Cardiac muscle cell (in vitro differentiated cells and primary cell): ENCODE results near the gene RNF217. TPM values are rescaled to one million over a fixed set of nuclear protein-coding genes. Genes with fewer than 3 reads are reported as not detected.

Source experiments
- DNase-seq, 2 donors: peaks; one replicate each; pipeline versions ENCODE4 v3.0.0 to v3.0.0-alpha.2; 2010 to 2017; ENCODE audit warnings: low read depth in 1 of 2, low spot score in 1 of 2
- H3K27ac ChIP-seq: fragments of 200-600 bp; sonication (generic); 2 replicates; pipeline ENCODE4 v1.5.1; 2016
- H3K27me3 ChIP-seq: fragments of 200-600 bp; sonication (generic); 2 replicates; pipeline ENCODE4 v1.6.0; 2016; ENCODE audit warnings: control low read depth
- H3K36me3 ChIP-seq: fragments of 200-600 bp; sonication (generic); 2 replicates; pipeline ENCODE4 v1.5.1; 2016; ENCODE audit warnings: control low read depth
- H3K4me1 ChIP-seq: fragments of 200-600 bp; sonication (generic); 2 replicates; pipeline ENCODE4 v1.8.1; 2017; ENCODE audit warnings: low read depth, mild to moderate bottlenecking, mixed run types
- H3K4me3 ChIP-seq: fragments of 200-600 bp; sonication (generic); 2 replicates; pipeline ENCODE4 v1.5.1; 2016; ENCODE audit warnings: mild to moderate bottlenecking
- H3K9me3 ChIP-seq: fragments of 200-600 bp; sonication (generic); 2 replicates; pipeline ENCODE4 v1.5.1; 2017; ENCODE audit warnings: low read depth, mild to moderate bottlenecking, control low read depth
- polyA plus RNA-seq: library from polyadenylated mRNA; unstranded; fragments of >200 nt; fragmentation: Nextera tagmentation; extraction: Ambion mirVana; gene quantifications from 2 replicates; pipeline ENCODE4 v1.2.1, GENCODE V29; 2016
- total RNA-seq: library from RNA; depleted of rRNA; stranded (reverse); fragments of >200 nt; gene quantifications from 2 replicates; pipeline ENCODE4 v1.2.3, GENCODE V29; 2016
- TF ChIP-seq, protein P1 (sequence below): IDR thresholded peaks from 2 replicates; pipeline ENCODE4 v1.5.1; 2012; ENCODE audit warnings: low read depth, mild to moderate bottlenecking, low read length

Gene RNF217
- total and polyA plus RNA-seq, 2 experiments from 2014 or later, result 9.4 to 27.1 TPM

DNA sequence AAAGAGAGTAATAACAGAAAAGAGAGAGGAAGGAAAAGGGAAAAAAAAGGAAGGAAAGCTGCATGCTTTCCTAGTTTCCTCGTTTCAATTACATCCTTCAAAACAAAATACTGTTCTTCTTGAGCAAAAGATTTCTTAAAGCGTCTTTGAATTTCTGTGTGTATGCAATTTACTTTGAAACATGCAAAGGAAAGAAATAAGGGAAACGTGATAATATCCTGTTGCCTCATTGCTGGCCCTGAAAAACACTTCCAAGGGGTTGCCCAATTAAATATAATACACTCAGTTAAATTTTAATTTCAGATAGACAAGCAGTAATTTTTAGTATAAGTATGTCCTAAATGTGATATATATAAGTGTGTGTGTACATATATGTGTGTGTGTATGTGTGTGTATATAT lies 140.2 kb downstream of the RNF217 start:
- H3K4me1 ChIP-seq, result peaks cover 16% of the 10 kb centered on the region
- peak overlapping the region; percentile 3 for H3K27ac ChIP-seq
- DNase-seq, result peak in 1 of 2 donors; percentile 60
- no peak overlapping the region for H3K4me3 ChIP-seq
- no peaks in the 10 kb centered on the region for H3K36me3 ChIP-seq
- TF ChIP-seq, protein P1, sequence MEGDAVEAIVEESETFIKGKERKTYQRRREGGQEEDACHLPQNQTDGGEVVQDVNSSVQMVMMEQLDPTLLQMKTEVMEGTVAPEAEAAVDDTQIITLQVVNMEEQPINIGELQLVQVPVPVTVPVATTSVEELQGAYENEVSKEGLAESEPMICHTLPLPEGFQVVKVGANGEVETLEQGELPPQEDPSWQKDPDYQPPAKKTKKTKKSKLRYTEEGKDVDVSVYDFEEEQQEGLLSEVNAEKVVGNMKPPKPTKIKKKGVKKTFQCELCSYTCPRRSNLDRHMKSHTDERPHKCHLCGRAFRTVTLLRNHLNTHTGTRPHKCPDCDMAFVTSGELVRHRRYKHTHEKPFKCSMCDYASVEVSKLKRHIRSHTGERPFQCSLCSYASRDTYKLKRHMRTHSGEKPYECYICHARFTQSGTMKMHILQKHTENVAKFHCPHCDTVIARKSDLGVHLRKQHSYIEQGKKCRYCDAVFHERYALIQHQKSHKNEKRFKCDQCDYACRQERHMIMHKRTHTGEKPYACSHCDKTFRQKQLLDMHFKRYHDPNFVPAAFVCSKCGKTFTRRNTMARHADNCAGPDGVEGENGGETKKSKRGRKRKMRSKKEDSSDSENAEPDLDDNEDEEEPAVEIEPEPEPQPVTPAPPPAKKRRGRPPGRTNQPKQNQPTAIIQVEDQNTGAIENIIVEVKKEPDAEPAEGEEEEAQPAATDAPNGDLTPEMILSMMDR, result no peak
- no peaks in the 10 kb centered on the region for H3K9me3 ChIP-seq
- H3K27me3 ChIP-seq, result no peaks in the 10 kb centered on the region

DNA sequence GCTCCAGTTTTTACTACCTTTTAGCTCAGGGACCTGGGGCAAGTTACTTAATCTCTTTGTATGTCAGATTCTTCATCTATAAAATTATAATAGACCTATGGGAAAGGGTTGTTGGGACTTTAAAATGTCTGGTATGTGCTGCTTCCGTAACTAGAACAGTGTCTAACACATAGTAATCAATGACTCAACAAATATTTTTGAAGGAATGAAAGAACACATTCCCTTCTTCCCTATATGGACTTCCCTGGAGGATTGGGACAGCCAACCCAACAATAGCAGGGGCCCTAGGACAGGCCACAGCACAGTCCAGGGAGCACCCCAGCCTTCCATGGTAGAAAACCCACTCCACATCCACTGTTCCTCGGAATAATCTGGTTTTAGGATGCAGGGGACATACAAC lies 140.7 kb downstream of the RNF217 start:
- peak overlapping the region; percentile 24 for H3K27ac ChIP-seq
- TF ChIP-seq, protein P1, result no peak
- H3K4me1 ChIP-seq, result peaks cover 16% of the 10 kb centered on the region
- no peaks in the 10 kb centered on the region for H3K9me3 ChIP-seq
- H3K36me3 ChIP-seq, result no peaks in the 10 kb centered on the region
- no peak overlapping the region for H3K4me3 ChIP-seq
- no peaks in the 10 kb centered on the region for H3K27me3 ChIP-seq
- peak; percentile 12 to 87 for DNase-seq

DNA sequence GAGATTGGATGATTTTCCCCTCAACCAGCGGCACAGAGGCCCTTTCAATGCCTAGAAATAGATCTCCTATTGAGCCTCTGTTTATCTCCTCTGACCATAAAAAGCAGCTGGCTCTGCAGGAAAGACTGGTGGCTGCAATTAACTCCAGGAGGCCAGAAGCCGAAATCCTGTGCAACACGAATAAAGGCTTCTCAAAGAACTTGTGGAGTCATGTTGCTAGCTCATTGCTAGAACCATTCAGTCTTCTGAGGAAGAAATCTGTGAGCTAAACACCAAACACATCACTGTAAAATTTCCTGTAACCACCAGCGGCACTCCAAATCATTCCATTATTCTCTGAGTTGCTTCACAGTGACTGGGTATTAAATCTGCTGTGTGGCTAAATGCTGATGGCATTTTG lies 142.2 kb downstream of the RNF217 start:
- TF ChIP-seq, protein P1, result no peak
- peak; percentile 26 to 47 for DNase-seq
- Histone ChIP-seq H3K9me3 (no peaks in the 10 kb centered on the region), H3K27ac (peak overlapping the region; percentile 83), H3K27me3 (no peaks in the 10 kb centered on the region), H3K36me3 (no peaks in the 10 kb centered on the region), H3K4me3 (no peak overlapping the region), H3K4me1 (peaks cover 16% of the 10 kb centered on the region)

DNA sequence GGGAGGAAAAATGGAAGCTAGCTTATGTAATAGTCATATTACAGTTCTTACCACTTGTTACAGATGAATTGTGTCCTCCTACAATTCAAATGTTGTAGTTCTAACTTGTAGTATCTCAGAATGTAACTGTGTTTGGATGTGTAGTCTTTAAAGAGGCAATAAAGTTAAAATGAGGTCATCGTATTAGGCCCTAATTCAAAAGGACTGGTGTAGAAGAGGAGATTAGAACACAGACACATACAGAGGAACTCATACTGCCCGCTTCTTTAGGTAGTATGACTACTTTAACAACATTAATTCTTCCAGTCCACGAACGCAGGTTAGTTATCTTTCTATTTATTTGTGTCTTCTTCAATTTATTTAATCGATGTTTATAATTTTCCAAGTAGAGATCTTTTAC lies 144.8 kb downstream of the RNF217 start:
- Histone ChIP-seq H3K27ac (no peak overlapping the region), H3K4me1 (peaks cover 16% of the 10 kb centered on the region)

DNA sequence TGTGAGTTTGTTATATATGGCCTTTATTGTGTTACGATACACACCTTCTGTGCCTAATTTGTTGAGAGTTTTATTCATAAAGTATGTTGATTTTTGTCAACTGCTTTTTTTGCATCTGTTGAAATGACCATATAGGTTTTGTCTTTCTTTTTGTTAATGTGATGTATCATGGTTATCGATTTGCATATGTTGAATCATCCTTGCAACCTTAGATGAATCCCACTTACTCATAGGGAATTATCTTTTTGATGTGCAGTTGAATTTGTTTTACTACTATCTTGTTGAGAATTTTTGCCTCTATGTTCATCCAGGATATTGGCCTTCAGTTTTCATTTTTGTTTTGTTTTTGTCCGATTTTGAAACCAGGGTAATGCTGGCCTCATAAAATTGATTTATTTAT lies 145.7 kb downstream of the RNF217 start:
- Histone ChIP-seq H3K4me3 (no peak overlapping the region), H3K27ac (no peak overlapping the region), H3K36me3 (no peaks in the 10 kb centered on the region), H3K4me1 (peaks cover 16% of the 10 kb centered on the region), H3K9me3 (no peaks in the 10 kb centered on the region), H3K27me3 (no peaks in the 10 kb centered on the region)
- no peak for DNase-seq
- TF ChIP-seq, protein P1, result no peak

More for the DNA sequence above, 144.8 kb downstream of the RNF217 start:
- Histone ChIP-seq H3K36me3 (no peaks in the 10 kb centered on the region), H3K4me3 (no peak overlapping the region), H3K27me3 (no peaks in the 10 kb centered on the region), H3K9me3 (no peaks in the 10 kb centered on the region)
- TF ChIP-seq, protein P1, result no peak
- no peak for DNase-seq

DNA sequence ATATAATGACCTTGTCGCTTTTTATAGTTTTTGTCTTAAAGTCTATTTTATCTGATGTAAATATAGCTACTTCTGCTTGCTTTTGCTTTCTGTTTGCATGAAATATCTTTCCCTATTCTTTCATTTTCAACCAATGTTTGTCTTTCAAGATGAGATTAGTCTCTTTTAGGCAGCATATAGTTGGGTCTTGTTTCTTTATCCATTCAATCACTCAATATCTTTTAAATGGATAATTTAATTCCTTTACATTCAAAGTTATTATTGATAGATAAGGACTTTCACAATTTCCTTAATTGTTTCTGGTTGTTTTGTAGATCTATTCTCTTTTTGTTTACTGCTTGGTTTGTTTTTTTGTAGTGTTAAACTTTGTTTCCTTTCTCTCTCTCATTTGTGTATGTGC lies 147.8 kb downstream of the RNF217 start:
- Histone ChIP-seq H3K9me3 (no peaks in the 10 kb centered on the region), H3K27me3 (no peaks in the 10 kb centered on the region), H3K27ac (no peak overlapping the region), H3K4me3 (no peak overlapping the region), H3K36me3 (no peaks in the 10 kb centered on the region), H3K4me1 (no peaks in the 10 kb centered on the region)
- no peak for DNase-seq
- TF ChIP-seq, protein P1, result no peak
